Erythroblast (primary cell): ENCODE measurements around the gene DACH1.

ENCODE experiments used
- GATA1 ChIP-seq: IDR thresholded peaks from 2 replicates; pipeline ENCODE4 v1.6.1; 2011; ENCODE audit warnings: low read depth, mild to moderate bottlenecking, control low read depth, low read length, moderate library complexity
- POLR2A ChIP-seq: IDR thresholded peaks from 2 replicates; pipeline ENCODE4 v1.6.1; 2011; ENCODE audit warnings: mild to moderate bottlenecking, low read length

DNA sequence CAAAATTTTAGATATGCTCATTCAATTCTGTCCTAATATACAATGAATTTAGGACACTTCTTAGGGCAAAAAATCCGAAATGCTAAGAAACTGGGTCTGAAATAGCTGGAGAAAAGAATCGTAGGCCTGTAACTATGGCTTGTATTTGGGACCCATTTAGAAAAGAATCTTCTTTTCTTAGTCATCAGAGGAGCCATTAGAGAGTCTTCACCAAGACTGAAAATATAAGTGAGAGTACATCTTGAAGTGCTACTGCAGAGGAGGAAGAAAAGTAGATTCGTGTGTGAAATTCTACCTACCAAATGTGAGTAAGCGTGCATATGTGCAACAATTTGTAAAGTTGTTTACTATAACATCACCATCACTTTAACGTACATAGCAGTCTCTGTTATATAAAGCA is 8.8 kb upstream of the DACH1 start:
- no peak for TF ChIP-seq POLR2A
- TF ChIP-seq GATA1 = no peak
